Natural killer cell (primary cell): Measurements from ENCODE around the gene NDRG3. TPM values are rescaled to one million over a fixed set of nuclear protein-coding genes. Genes with fewer than 3 reads are reported as not detected.

Experiments used
- ATAC-seq, 3 donors: fragments of 150-1000 bp in 2 of 3; fragments of 200-7000 bp in 1 of 3; cut with Tn5 transposase; 1 replicate in 1 of 3; 2 replicates in 2 of 3; pipeline ENCODE4 v1.10.0; 2021; ENCODE audit warnings: mild to moderate bottlenecking in 2 of 3, moderate library complexity in 2 of 3
- DNase-seq, 2 donors: peaks; one replicate each; pipeline versions ENCODE4 v3.0.0 to v3.0.0-alpha.2; 2013 to 2021; ENCODE audit warnings: mixed read lengths in 1 of 2
- H3K27ac ChIP-seq: one replicate; pipeline ENCODE4 v1.5.1; 2013; ENCODE audit warnings: mild to moderate bottlenecking, low read length
- H3K27me3 ChIP-seq: one replicate; pipeline ENCODE4 v1.6.1; 2013; ENCODE audit warnings: low read length; ENCODE audit not compliant: control insufficient read depth, insufficient read depth
- H3K36me3 ChIP-seq: one replicate; pipeline ENCODE4 v1.6.1; 2013; ENCODE audit warnings: low read length; ENCODE audit not compliant: control insufficient read depth, insufficient read depth
- H3K4me1 ChIP-seq: one replicate; pipeline ENCODE4 v1.6.1; 2013; ENCODE audit warnings: low read length; ENCODE audit not compliant: control insufficient read depth, insufficient read depth
- H3K4me3 ChIP-seq: one replicate; pipeline ENCODE4 v1.5.1; 2013; ENCODE audit warnings: low read length
- H3K9me3 ChIP-seq: one replicate; pipeline ENCODE4 v1.6.1; 2013; ENCODE audit warnings: low read length; ENCODE audit not compliant: control insufficient read depth, insufficient read depth
- H3K27ac Mint-ChIP-seq, 2 donors: one replicate each; pipeline ENCODE4 v1.8.0; 2022; ENCODE audit warnings: mild to moderate bottlenecking in 2 of 2, mixed read lengths in 2 of 2, moderate library complexity in 1 of 2
- H3K27me3 Mint-ChIP-seq, 2 donors: one replicate each; pipeline ENCODE4 v1.8.0; 2022; ENCODE audit warnings: low read depth in 2 of 2, mixed read lengths in 2 of 2
- H3K36me3 Mint-ChIP-seq: one replicate; pipeline ENCODE4 v1.8.0; 2022; ENCODE audit warnings: mixed read lengths
- H3K4me1 Mint-ChIP-seq, 2 donors: one replicate each; pipeline ENCODE4 v1.8.0; 2022; ENCODE audit warnings: mixed read lengths in 2 of 2
- H3K4me3 Mint-ChIP-seq: one replicate; pipeline ENCODE4 v1.8.0; 2022; ENCODE audit warnings: mild to moderate bottlenecking, moderate library complexity, mixed read lengths
- H3K9me3 Mint-ChIP-seq, 2 donors: one replicate each; pipeline ENCODE4 v1.8.0; 2022; ENCODE audit warnings: mixed read lengths in 2 of 2
- CTCF ChIP-seq: fragments of 200-600 bp; IDR thresholded peaks from one replicate; pipeline ENCODE4 v1.8.0; 2022; ENCODE audit warnings: antibody characterized with exemption
- WGBS: methylation state at CpG from one replicate; pipeline ENCODE4 v1.1.7; 2013; ENCODE audit warnings: missing lambda C conversion rate; ENCODE audit not compliant: insufficient coverage; 5-methylcytosine and 5-hydroxymethylcytosine counted together
- intact Hi-C: fragments of 100-400 bp; cut with micrococcal nuclease; formaldehyde crosslinking; loops from one replicate; pipeline ENCODE4 v1.14.2; 2022
- total RNA-seq, 4 donors: library from RNA; stranded (reverse); fragments of 120-200 nt in 1 of 4; gene quantifications; one replicate each; pipeline versions ENCODE4 v1.2.3 to v1.2.4, GENCODE V29; 2013 to 2022

The NDRG3 gene
- 10 to 100 TPM; 27.1 to 30.3 (median 28.3) TPM for total RNA-seq
- 40.9 TPM for total RNA-seq (2013)

GRCh38 chr20:36745927-36746659 is at the start of gene NDRG3:
NDRG3 (minus strand) TSS chr20:36746090; CDS start chr20:36721735, 24,355 bp downstream.
- H3K4me3 ChIP-seq = peak within 1 kb of the TSS; percentile 86
- 4% methylated on average over 63 of the region's 63 CpGs for WGBS
- H3K27ac Mint-ChIP-seq = peak within 1 kb of the TSS; percentile 78 to 86
- H3K9me3 Mint-ChIP-seq = no peaks in the 10 kb centered on the region
- H3K27me3 Mint-ChIP-seq = no peaks in the 10 kb centered on the region
- TF ChIP-seq CTCF = peak; percentile 15
- ATAC-seq (peak; percentile 98 to 100 (median 99)), DNase-seq (peak; percentile 83 to 97)
- H3K36me3 Mint-ChIP-seq = no peaks in the 10 kb centered on the region
- peak within 1 kb of the TSS; percentile 95 for H3K4me3 Mint-ChIP-seq
- peak within 1 kb of the TSS; percentile 64 for H3K27ac ChIP-seq
- intact Hi-C loops = loop anchor here (1.0 kb wide), 1 partner anchor 27 kb away; the partner anchor contains the start of gene DSN1
- H3K27me3 ChIP-seq = no peaks in the 10 kb centered on the region
- H3K36me3 ChIP-seq = no peaks in the 10 kb centered on the region
- peaks cover 28 to 35% of the 10 kb centered on the region in 2 donors for H3K4me1 Mint-ChIP-seq
- no peaks in the 10 kb centered on the region for H3K9me3 ChIP-seq
- peaks cover 17% of the 10 kb centered on the region for H3K4me1 ChIP-seq

DNA sequence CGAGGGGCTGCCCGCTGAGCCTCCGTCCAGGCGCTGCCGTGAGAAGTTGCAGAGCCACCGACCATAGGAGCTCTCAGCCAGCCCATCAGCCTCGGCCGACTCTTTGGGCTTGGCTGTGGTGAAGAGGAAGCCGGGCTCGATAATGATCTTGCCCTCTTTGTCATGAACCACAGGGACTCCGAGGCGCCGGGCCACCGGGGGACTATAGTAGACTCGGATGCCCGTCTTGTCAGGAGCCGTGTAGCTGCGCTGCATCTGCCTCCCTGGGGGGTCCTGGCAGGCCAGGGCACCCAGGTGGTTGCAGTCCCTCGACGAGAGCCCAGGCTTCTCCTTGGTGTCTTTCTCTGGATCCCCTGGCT is 48.2 kb upstream of the NDRG3 start:
- DNase-seq = no peak
- H3K4me3 Mint-ChIP-seq = no peak overlapping the region
- no peak overlapping the region for H3K4me3 ChIP-seq
- H3K4me1 Mint-ChIP-seq = peaks cover 8 to 10% of the 10 kb centered on the region in 2 donors
- H3K4me1 ChIP-seq = no peaks in the 10 kb centered on the region
- WGBS = 96% methylated on average over 20 of the region's 20 CpGs
- H3K27ac Mint-ChIP-seq = no peak overlapping the region
- intact Hi-C loops = no loop called here
- ATAC-seq = no peak
- TF ChIP-seq CTCF = no peak
- H3K27me3 ChIP-seq = no peaks in the 10 kb centered on the region
- H3K27ac ChIP-seq = no peak overlapping the region
- no peaks in the 10 kb centered on the region for H3K27me3 Mint-ChIP-seq
- no peaks in the 10 kb centered on the region for H3K9me3 ChIP-seq
- no peaks in the 10 kb centered on the region for H3K36me3 Mint-ChIP-seq
- no peaks in the 10 kb centered on the region for H3K36me3 ChIP-seq
- no peaks in the 10 kb centered on the region for H3K9me3 Mint-ChIP-seq

DNA sequence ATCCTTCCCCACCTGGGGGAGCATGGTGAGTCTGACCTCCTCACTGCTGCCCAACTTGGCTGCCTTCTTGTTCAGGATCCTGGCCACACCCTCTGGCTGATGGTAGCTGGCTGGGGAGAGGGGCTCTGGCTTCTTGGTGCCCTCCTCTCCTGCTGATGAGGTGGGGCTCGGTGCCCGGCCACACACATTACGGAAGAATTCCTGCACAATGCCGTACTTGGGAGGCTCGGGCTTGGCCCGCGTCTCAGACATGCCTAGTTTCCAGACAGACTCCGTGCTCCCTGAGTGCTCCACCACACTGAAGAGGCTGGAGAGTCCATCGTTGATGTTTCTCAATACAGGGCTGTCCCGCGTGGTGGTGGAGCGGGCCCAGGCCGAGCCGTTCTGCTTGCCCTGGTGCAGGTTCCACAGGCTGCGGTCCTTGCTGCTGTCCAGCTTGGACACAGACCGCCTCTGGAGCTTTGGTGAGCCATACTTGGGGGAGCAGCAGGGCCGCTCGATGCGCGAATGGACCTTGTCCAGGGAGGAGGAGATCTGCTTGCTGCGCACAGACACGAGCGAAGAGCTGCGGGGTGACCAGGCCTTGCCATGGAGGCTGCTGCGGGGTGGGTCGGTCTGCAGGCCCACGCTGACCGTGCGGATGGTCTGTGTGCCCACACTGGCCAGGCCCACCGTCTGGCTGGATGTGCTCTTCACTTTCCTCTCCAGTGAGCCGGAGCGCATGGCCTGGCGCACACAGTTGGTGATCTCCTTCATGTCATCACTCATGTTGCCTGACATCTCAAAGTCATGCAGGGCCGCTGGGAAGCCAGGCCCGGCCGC is 47.6 kb upstream of the NDRG3 start:
- Histone ChIP-seq H3K27me3 (no peaks in the 10 kb centered on the region), H3K27ac (no peak overlapping the region), H3K36me3 (no peaks in the 10 kb centered on the region), H3K4me3 (no peak overlapping the region), H3K9me3 (no peaks in the 10 kb centered on the region), H3K4me1 (no peaks in the 10 kb centered on the region)
- no peaks in the 10 kb centered on the region for H3K27me3 Mint-ChIP-seq
- no peak overlapping the region for H3K4me3 Mint-ChIP-seq
- intact Hi-C loops = no loop called here
- no peak for DNase-seq
- no peak for TF ChIP-seq CTCF
- 95% methylated on average over 36 of the region's 36 CpGs for WGBS
- ATAC-seq = no peak
- no peaks in the 10 kb centered on the region for H3K9me3 Mint-ChIP-seq
- H3K36me3 Mint-ChIP-seq = no peaks in the 10 kb centered on the region
- no peak overlapping the region for H3K27ac Mint-ChIP-seq
- H3K4me1 Mint-ChIP-seq = peaks cover 8 to 10% of the 10 kb centered on the region in 2 donors
